MCF 10A (cell line): Measurements from ENCODE around the gene STK11IP. TPM values are rescaled to one million over a fixed set of nuclear protein-coding genes. Genes with fewer than 3 reads are reported as not detected.

Experiments used
- BruUV-seq: library from RNA; stranded (reverse); fragments of 400-500 nt; replicated peaks from 2 replicates; lab custom pipeline; 2021; lab: Mats Ljungman, UMichigan
- CTCF ChIA-PET: fragments of 300-600 bp; sonication (Branson Sonifier 250); formaldehyde crosslinking; extraction: SDS; loops from one replicate; lab custom pipeline; 2021; ENCODE audit warnings: antibody characterized with exemption, inconsistent platforms; lab: Yijun Ruan, JAX
- POLR2A ChIA-PET: fragments of 300-600, 350-650 bp; sonication (Branson Sonifier 250); formaldehyde crosslinking; extraction: SDS; loops from one replicate; lab custom pipeline; 2020; ENCODE audit warnings: antibody characterized with exemption, inconsistent platforms; lab: Yijun Ruan, JAX
- DNase-seq: peaks from one replicate; pipeline ENCODE4 v3.0.0-alpha.2; 2018; ENCODE audit not compliant: unreplicated experiment
- H3K27ac Mint-ChIP-seq: one replicate; pipeline ENCODE4 v1.8.0; 2022; ENCODE audit warnings: mild to moderate bottlenecking, low read depth, mixed read lengths; ENCODE audit not compliant: unreplicated experiment
- H3K27me3 Mint-ChIP-seq: one replicate; pipeline ENCODE4 v1.8.0; 2022; ENCODE audit warnings: mixed read lengths; ENCODE audit not compliant: insufficient read depth, unreplicated experiment
- H3K36me3 Mint-ChIP-seq: one replicate; pipeline ENCODE4 v1.8.0; 2022; ENCODE audit warnings: mild to moderate bottlenecking, moderate library complexity, mixed read lengths; ENCODE audit not compliant: insufficient read depth, unreplicated experiment
- H3K4me1 Mint-ChIP-seq: one replicate; pipeline ENCODE4 v1.8.0; 2022; ENCODE audit warnings: mixed read lengths; ENCODE audit not compliant: insufficient read depth, unreplicated experiment
- H3K4me3 Mint-ChIP-seq: one replicate; pipeline ENCODE4 v1.8.0; 2022; ENCODE audit warnings: mild to moderate bottlenecking, moderate library complexity, mixed read lengths; ENCODE audit not compliant: unreplicated experiment
- H3K9me3 Mint-ChIP-seq: one replicate; pipeline ENCODE4 v1.8.0; 2022; ENCODE audit warnings: mixed read lengths; ENCODE audit not compliant: unreplicated experiment
- CTCF ChIP-seq: fragments of 200-600 bp; IDR thresholded peaks from one replicate; pipeline ENCODE4 v1.8.0; 2022; ENCODE audit warnings: antibody characterized with exemption, mild to moderate bottlenecking; ENCODE audit not compliant: unreplicated experiment
- intact Hi-C: fragments of 100-400 bp; cut with micrococcal nuclease; formaldehyde crosslinking; loops from 2 replicates; pipeline ENCODE4 v1.14.1; 2022
- total RNA-seq: library from RNA; stranded (reverse); gene quantifications from 2 replicates; pipeline ENCODE4 v1.2.3, GENCODE V29; 2022

STK11IP gene
- total RNA-seq, 1 experiment from 2014 or later = 26.5 TPM

GRCh38 chr2:219571311-219572236, 26.1 kb upstream of the STK11IP start, which contains the start of gene OBSL1:
OBSL1 (minus strand) TSS chr2:219571539; CDS start chr2:219571232, 307 bp downstream.
- peak within 1 kb of the TSS; percentile 49 for H3K4me3 Mint-ChIP-seq
- BruUV-seq = no TSS peak
- H3K27ac Mint-ChIP-seq = no peak within 1 kb of the TSS
- intact Hi-C loops = no loop called here
- no peaks in the 10 kb centered on the region for H3K27me3 Mint-ChIP-seq
- H3K36me3 Mint-ChIP-seq = peaks cover 19% of the 10 kb centered on the region
- CTCF ChIA-PET = interaction anchor here (0.6 to 2.3 kb wide), 7 partner anchors 9 to 167 kb away, joined by 3 to 23 read pairs (median 4); no protein-coding TSS in a partner anchor
- TF ChIP-seq CTCF = no peak
- H3K9me3 Mint-ChIP-seq = no peaks in the 10 kb centered on the region
- DNase-seq = peak; percentile 60
- peaks cover 7% of the 10 kb centered on the region for H3K4me1 Mint-ChIP-seq
- POLR2A ChIA-PET = interaction anchor here (0.6 to 2.8 kb wide), 11 partner anchors 14 to 123 kb away, joined by 3 to 49 read pairs (median 6); partner anchors contain the start of genes CHPF, GMPPA, STK11IP and TMEM198

- TF ChIP-seq CTCF = no peak
- Mint-ChIP-seq H3K9me3 (no peaks in the 10 kb centered on the region), H3K27me3 (no peaks in the 10 kb centered on the region), H3K36me3 (peaks cover 19% of the 10 kb centered on the region), H3K4me1 (peaks cover 7% of the 10 kb centered on the region), H3K4me3 (peak within 1 kb of the TSS; percentile 49), H3K27ac (no peak within 1 kb of the TSS)
- BruUV-seq = no TSS peak
- ChIA-PET CTCF (interaction anchor here (0.6 to 2.3 kb wide), 4 partner anchors 12 to 1307 kb away, joined by 3 to 23 read pairs (median 4); no protein-coding TSS in a partner anchor), POLR2A (interaction anchor here (1.6 to 2.8 kb wide), 4 partner anchors 25 to 116 kb away, joined by 8 to 49 read pairs (median 13); partner anchors contain the start of genes CHPF, STK11IP and TMEM198)
- no peak for DNase-seq
- intact Hi-C loops = no loop called here
Observed at GRCh38 chr2:219572237-219573001, 25.2 kb upstream of the STK11IP start, which contains the start of gene INHA. INHA (plus strand) TSS chr2:219572310; CDS start chr2:219572375, 65 bp downstream.

GRCh38 chr2:219573166-219573565, 24.5 kb upstream of the STK11IP start:
- ChIA-PET CTCF (interaction anchor here (0.6 to 1.7 kb wide), 4 partner anchors 13 to 1307 kb away, joined by 4 to 6 read pairs (median 4); no protein-coding TSS in a partner anchor), POLR2A (interaction anchor here (1.7 kb wide), 1 partner anchor 24 kb away, joined by 8 read pairs; the partner anchor contains the start of gene STK11IP)
- H3K27ac Mint-ChIP-seq = no peak overlapping the region
- H3K27me3 Mint-ChIP-seq = no peaks in the 10 kb centered on the region
- no peaks in the 10 kb centered on the region for H3K9me3 Mint-ChIP-seq
- BruUV-seq = no TSS peak
- DNase-seq = no peak
- intact Hi-C loops = no loop called here
- peaks cover 14% of the 10 kb centered on the region for H3K36me3 Mint-ChIP-seq
- no peak for TF ChIP-seq CTCF
- H3K4me3 Mint-ChIP-seq = no peak overlapping the region
- H3K4me1 Mint-ChIP-seq = peaks cover 7% of the 10 kb centered on the region
